GM12892 (cell line): ENCODE measurements around the gene PHLDA2.

Source experiments
- DNase-seq: peaks from one replicate; pipeline ENCODE4 v3.0.0; 2011; ENCODE audit not compliant: insufficient read length
- FAIRE-seq: peaks from 2 replicates; lab custom pipeline; 2011; peaks lifted over from hg19 to GRCh38; lab: Jason Lieb, UNC
- POLR2A ChIP-seq: IDR thresholded peaks from 2 replicates; pipeline ENCODE4 v1.6.1; 2011; ENCODE audit warnings: low read depth, low read length, control low read depth
- POLR2AphosphoS5 ChIP-seq: IDR thresholded peaks from 2 replicates; pipeline ENCODE4 v1.6.1; 2011; ENCODE audit warnings: low read depth, low read length, control low read depth
- TAF1 ChIP-seq: IDR thresholded peaks from 2 replicates; pipeline ENCODE4 v1.6.1; 2011; ENCODE audit warnings: low read depth, mild to moderate bottlenecking, control low read depth, low read length, borderline replicate concordance

Gene PHLDA2

GRCh38 chr11:2898366-2899079 is 30.7 kb downstream of the PHLDA2 start:
- FAIRE-seq (peak; percentile 91), DNase-seq (no peak)
- TF ChIP-seq POLR2A (no peak), POLR2AphosphoS5 (no peak), TAF1 (no peak)

DNA sequence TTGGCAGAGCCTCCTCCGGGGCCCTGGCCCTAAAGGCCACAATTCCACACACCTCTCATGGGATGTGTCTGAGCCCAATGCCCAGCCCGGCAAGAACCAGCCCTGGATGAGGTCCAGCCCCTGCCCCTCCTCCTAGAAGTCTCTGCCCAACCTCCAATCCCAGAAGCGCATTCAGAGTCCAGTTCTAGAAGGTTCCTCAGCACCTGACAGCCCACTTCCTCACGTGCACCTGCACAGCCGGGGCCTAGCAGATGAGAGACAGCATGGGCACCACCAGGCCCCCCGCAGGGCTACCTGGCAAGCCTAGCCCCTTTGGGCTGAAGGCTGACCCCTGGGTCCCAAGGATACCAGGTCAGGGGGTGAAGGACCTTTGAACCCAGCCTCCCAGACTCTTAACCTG is 32.2 kb downstream of the PHLDA2 start:
- no peak for DNase-seq
- no peak for TF ChIP-seq POLR2A
- no peak for TF ChIP-seq TAF1
- no peak for TF ChIP-seq POLR2AphosphoS5
- FAIRE-seq, result no peak

- no peak for TF ChIP-seq TAF1
- TF ChIP-seq POLR2A, result no peak
- no peak for TF ChIP-seq POLR2AphosphoS5
- FAIRE-seq (no peak), DNase-seq (no peak)
These were observed 33.2 kb downstream of the PHLDA2 start for GRCh38 chr11:2896047-2896446.

DNA sequence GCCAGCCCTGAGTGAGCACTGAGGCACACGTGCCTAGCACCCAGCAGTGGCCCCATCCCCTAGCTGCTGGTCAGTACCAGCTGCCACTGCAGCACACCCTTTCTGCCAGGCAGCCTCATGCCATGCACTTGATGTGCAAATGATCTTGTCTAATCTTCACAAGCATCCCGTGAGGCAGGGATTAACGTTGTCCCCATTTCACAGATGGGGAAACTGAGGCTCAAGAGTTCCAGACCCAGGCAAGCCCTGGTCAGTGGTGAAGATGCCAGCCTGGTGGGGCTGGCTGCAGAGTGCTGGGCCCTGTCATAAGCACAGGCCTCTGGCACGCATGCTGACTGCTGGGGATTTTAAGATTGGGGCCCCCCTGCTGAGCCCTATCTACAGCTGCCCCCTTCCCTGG is 35.3 kb downstream of the PHLDA2 start:
- no peak for FAIRE-seq

DNA sequence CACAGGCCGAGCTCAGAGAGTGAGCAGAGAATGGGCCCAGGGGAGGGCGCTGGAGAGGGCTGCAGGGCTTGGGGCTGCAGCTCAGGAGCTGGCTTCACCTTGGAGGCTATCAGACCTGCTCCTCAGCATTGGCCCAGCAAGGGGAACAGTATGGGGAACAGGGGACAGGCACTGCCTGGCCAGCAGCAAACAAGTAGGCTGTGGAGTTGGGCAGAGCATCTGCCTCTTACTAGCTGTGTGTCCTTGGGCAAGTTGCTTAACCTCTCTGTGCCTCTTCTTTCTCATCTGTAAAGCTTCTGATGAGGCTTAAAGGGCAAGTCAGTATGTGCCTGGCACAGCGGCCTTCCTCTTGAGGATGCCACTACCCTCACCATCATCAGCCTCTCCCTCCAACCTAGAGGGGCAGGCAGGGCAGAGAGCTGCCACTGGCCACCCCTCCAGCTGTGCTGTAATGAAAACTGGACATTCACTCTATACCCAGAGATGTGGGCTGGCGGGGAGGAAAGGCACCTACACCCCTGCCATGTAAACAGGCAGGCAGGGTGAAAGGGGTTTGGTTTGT is 36.2 kb downstream of the PHLDA2 start:
- DNase-seq (no peak), FAIRE-seq (no peak)
- no peak for TF ChIP-seq TAF1
- TF ChIP-seq POLR2AphosphoS5, result no peak
- no peak for TF ChIP-seq POLR2A

More for the DNA sequence above, 35.3 kb downstream of the PHLDA2 start:
- TF ChIP-seq POLR2AphosphoS5, result no peak
- no peak for TF ChIP-seq POLR2A
- TF ChIP-seq TAF1, result no peak
- no peak for DNase-seq

DNA sequence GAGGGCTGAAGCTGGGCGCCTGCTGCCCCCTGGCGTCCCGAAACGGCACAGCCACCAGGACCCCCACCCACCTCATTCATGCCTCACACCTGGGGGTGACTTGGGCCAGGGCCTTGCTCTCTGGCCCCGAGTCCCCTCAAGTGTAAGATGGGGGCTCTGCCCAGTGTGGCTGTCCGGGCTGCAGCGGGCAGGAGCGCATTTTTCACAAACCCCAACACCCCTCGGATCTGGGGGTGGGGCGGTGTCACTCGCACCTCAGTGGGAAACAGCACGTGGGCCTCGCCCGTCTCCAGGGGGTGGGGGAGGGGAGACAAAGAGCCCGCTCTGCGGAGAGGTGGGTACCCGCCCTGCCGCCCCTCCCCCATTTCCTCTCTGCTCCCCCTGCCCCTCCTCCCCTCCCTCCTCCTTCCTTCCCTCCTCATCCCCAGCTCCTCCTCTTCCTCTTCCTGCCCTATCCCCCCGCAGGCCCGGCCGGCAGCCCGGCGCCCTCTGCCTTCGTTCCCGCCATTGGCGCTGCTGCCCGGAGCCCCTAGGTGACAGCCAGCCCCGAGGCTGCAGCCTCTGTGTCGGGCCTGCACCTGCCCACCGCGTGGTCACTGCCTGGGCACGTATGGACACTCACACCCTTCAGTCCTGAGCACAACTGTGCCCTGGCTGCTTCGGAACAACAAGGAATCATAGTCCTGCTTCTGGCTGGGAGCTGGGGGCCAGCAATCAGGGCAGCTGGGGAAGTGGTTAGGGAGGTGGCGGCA is 36.8 kb downstream of the PHLDA2 start:
- TF ChIP-seq POLR2AphosphoS5, result no peak
- no peak for TF ChIP-seq POLR2A
- no peak for TF ChIP-seq TAF1
- FAIRE-seq (peak; percentile 89), DNase-seq (peak; percentile 78)

DNA sequence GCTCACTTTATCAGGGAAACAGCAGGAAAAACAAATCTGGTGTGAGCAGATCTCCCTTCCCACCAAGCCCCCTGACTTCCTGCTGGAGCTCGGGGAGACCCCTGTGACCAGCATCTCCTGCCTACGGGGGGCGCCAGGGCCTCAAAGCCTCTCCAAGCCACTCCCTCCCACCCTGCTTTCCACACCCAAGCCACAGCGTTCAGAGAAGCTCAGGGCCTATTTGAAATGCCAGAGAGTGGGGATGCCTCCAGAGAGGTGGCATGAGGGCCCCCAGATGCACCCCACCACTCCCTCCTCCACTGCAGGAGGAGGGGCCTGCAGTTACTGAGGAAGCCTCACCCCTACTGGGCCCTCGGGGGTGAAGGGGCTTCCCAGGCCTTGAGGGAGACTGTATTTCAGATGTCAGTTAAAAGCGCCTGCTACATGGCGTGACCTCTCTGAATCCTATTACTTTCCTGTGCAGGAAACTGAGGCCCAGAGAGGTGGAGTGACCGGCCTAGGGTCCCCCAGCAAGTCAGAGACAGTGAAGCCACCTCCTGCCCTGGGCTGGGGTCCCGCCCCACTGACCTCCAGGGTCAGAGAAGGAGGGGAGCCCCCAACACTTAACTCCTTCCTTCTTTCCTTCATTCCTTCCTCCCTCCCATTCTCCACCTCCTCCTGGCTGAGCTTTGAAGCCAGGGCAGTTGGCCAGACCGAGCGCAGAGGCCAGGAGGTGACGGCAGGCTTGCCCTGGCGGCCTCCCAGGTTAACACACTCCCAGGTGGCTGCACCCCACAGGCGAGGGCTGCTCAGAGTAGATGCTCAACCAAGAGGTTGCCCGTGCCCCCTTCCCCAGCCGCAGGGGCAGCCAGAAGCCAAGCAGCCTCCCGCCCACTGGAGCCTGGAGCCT is 37.6 kb downstream of the PHLDA2 start:
- DNase-seq (no peak), FAIRE-seq (no peak)
- TF ChIP-seq TAF1, result no peak
- TF ChIP-seq POLR2AphosphoS5, result no peak
- no peak for TF ChIP-seq POLR2A

GRCh38 chr11:2890466-2891294 is 38.5 kb downstream of the PHLDA2 start:
- FAIRE-seq (no peak), DNase-seq (no peak)
- TF ChIP-seq POLR2A (no peak), TAF1 (no peak), POLR2AphosphoS5 (no peak)

DNA sequence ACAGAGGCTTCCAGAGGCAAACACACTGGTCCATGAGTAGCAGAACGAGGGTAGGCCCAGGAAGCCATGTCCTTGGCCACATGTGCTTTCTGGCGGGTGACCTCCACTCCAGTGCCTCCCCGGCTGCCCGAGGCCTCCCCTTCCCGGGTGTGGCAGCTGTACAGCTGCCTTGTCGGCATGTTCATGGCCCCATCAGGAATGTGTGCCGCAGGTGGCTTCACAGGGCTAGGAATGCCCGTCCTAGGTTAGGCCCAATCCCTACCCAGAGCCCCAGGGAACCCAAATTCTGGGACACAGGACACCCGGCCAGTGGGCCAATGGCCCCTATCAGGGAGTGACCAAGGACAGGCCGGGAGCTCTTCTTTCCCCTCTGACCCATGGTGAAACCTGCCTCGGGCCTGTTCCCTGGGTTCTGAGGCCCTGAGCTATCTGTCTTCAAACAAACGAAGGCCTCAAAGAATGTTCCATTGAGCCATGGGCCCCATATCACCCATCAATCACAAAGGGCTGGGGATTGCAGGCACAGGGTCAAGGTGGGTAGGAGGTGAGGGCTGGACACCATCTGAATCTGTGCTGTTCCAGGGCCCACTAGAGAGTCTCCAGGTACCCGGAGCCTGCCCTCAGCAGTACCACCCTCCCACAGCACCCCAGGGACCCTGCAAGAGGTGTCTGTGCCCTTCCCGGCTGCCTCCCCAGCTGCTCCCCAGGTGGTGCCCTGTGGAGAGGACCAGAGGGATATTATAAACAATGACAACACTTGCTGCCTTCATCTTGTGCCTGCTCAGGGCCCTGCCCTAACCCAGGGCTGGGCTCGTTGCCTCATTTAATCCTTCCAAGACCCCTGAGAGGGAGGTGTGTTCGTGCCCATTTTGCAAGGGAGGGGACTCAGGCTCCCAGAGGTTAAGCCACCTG is 39.6 kb downstream of the PHLDA2 start:
- FAIRE-seq (no peak), DNase-seq (no peak)
- TF ChIP-seq POLR2AphosphoS5 (no peak), TAF1 (no peak)
